Measurements from ENCODE around the gene KCNJ10.

The KCNJ10 gene

DNA sequence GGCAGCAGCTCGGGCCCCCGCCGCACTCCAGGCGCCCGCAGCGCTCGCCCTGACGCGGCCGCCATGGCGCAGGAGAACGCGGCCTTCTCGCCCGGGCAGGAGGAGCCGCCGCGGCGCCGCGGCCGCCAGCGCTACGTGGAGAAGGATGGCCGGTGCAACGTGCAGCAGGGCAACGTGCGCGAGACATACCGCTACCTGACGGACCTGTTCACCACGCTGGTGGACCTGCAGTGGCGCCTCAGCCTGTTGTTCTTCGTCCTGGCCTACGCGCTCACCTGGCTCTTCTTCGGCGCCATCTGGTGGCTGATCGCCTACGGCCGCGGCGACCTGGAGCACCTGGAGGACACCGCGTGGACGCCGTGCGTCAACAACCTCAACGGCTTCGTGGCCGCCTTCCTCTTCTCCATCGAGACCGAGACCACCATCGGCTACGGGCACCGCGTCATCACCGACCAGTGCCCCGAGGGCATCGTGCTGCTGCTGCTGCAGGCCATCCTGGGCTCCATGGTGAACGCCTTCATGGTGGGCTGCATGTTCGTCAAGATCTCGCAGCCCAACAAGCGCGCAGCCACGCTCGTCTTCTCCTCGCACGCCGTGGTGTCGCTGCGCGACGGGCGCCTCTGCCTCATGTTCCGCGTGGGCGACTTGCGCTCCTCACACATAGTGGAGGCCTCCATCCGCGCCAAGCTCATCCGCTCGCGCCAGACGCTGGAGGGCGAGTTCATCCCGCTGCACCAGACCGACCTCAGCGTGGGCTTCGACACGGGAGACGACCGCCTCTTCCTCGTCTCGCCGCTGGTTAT is 14.2 kb upstream of the KCNJ10 start:
- TF ChIP-seq GABPA (IDR thresholded peaks at IDR 0.05; ENCODE audit: low read depth): no peak
- TF ChIP-seq CTCF (IDR thresholded peaks at IDR 0.05; ENCODE audit: insufficient read depth, low read length): peak; percentile 48
- Histone ChIP-seq H3K4me3 (replicated peaks; ENCODE audit: insufficient read depth, low read length) (peak overlapping the region; percentile 36), H3K27me3 (ENCODE audit: insufficient read depth, poor library complexity, severe bottlenecking) (peaks cover 33% of the 10 kb centered on the region), H3K27ac (replicated peaks) (no peak overlapping the region)
- DNase-seq (ENCODE audit: low read depth in 1 of 2, low spot score in 1 of 2): peak; percentile 41 to 51

- no peak overlapping the region for H3K27ac ChIP-seq (replicated peaks)
- H3K27me3 ChIP-seq (ENCODE audit: insufficient read depth, poor library complexity, severe bottlenecking): peaks cover 33% of the 10 kb centered on the region
- no peak for DNase-seq (ENCODE audit: low read depth in 1 of 2, low spot score in 1 of 2)
- TF ChIP-seq, protein P1, sequence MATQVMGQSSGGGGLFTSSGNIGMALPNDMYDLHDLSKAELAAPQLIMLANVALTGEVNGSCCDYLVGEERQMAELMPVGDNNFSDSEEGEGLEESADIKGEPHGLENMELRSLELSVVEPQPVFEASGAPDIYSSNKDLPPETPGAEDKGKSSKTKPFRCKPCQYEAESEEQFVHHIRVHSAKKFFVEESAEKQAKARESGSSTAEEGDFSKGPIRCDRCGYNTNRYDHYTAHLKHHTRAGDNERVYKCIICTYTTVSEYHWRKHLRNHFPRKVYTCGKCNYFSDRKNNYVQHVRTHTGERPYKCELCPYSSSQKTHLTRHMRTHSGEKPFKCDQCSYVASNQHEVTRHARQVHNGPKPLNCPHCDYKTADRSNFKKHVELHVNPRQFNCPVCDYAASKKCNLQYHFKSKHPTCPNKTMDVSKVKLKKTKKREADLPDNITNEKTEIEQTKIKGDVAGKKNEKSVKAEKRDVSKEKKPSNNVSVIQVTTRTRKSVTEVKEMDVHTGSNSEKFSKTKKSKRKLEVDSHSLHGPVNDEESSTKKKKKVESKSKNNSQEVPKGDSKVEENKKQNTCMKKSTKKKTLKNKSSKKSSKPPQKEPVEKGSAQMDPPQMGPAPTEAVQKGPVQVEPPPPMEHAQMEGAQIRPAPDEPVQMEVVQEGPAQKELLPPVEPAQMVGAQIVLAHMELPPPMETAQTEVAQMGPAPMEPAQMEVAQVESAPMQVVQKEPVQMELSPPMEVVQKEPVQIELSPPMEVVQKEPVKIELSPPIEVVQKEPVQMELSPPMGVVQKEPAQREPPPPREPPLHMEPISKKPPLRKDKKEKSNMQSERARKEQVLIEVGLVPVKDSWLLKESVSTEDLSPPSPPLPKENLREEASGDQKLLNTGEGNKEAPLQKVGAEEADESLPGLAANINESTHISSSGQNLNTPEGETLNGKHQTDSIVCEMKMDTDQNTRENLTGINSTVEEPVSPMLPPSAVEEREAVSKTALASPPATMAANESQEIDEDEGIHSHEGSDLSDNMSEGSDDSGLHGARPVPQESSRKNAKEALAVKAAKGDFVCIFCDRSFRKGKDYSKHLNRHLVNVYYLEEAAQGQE (IDR thresholded peaks at IDR 0.05; ENCODE audit: insufficient replicate concordance, low read depth): no peak
- TF ChIP-seq CTCF (IDR thresholded peaks at IDR 0.05; ENCODE audit: insufficient read depth, low read length): no peak
- no peak for TF ChIP-seq GABPA (IDR thresholded peaks at IDR 0.05; ENCODE audit: low read depth)
- no peak for TF ChIP-seq POLR2AphosphoS5 (IDR thresholded peaks at IDR 0.05; ENCODE audit: low read depth)
- no peak for TF ChIP-seq SPI1 (IDR thresholded peaks at IDR 0.05; ENCODE audit: borderline replicate concordance, low read depth)
- no peak overlapping the region for H3K4me3 ChIP-seq (replicated peaks; ENCODE audit: insufficient read depth, low read length)
These were observed 13.0 kb upstream of the KCNJ10 start for GRCh38 chr1:160082926-160083325.

DNA sequence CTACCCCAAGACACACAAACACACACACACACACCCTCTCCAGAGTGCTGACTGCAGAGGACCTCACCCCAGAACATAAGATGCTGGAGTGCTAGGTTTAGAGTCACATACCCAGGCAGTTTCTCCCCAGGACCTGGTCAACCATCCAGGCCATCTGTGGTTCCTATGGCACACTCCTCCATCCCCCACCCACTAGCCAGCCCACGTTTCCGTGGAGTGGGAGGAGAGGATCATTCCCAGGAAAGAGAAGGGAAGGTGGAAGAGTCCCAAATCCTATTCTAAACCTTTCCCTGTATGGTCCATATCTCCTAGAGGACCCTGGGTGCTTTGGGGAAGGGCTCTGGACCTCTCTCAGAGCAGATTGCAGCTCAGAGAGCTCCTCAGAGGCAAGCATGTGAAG is 12.5 kb upstream of the KCNJ10 start:
- TF ChIP-seq GABPA (IDR thresholded peaks at IDR 0.05; ENCODE audit: low read depth): no peak
- no peak for TF ChIP-seq SPI1 (IDR thresholded peaks at IDR 0.05; ENCODE audit: borderline replicate concordance, low read depth)
- H3K27me3 ChIP-seq (ENCODE audit: insufficient read depth, poor library complexity, severe bottlenecking): peaks cover 33% of the 10 kb centered on the region
- H3K4me3 ChIP-seq (replicated peaks; ENCODE audit: insufficient read depth, low read length): no peak overlapping the region
- no peak overlapping the region for H3K27ac ChIP-seq (replicated peaks)
- DNase-seq (ENCODE audit: low read depth in 1 of 2, low spot score in 1 of 2): no peak

DNA sequence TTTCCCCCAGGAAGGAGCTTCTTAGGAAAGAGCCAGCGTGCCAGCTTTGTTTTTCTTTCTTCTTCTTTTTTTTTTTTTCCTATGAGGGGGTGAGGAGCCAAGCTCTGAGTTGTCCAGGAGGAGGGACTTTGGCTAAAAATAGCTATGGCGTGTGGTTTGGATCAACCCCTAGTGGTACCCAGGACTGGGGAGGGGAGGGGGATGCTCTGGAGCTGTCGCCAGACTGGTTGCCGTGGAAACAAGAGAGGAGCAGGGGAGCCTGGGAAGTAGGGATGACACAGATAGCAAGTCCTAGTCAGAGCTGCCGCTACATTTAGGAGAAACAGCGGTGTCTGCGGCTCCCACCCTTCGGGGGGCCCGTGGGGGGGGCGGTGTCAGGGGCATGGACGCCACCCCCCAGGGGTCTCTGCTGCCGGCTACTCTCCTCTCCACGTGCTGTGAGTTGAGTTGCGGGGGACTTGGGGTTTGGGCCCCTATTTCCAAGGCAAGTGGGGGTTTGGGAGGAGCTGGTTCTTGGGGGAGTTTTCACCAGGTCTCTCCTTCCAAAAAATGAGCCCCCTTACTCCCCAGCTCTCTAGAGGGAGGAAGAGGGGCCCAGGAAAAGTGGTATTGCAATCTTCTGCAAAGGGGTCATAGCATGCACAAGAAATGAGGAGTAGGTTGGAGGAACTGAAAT is 11.4 kb upstream of the KCNJ10 start, which contains the start of gene KCNJ9:
Gene KCNJ9 (plus strand): TSS at position 278 of the 676 bp plus-strand sequence. CDS start 2,493 bp downstream, outside the sequence.
- peaks cover 33% of the 10 kb centered on the region for H3K27me3 ChIP-seq (ENCODE audit: insufficient read depth, poor library complexity, severe bottlenecking)
- no peak for DNase-seq (ENCODE audit: low read depth in 1 of 2, low spot score in 1 of 2)
- no peak within 1 kb of the TSS for H3K4me3 ChIP-seq (replicated peaks; ENCODE audit: insufficient read depth, low read length)

More for the DNA sequence above, 11.4 kb upstream of the KCNJ10 start, which contains the start of gene KCNJ9:
- no peak for TF ChIP-seq SPI1 (IDR thresholded peaks at IDR 0.05; ENCODE audit: borderline replicate concordance, low read depth)
- TF ChIP-seq, protein P1 (IDR thresholded peaks at IDR 0.05; ENCODE audit: insufficient replicate concordance, low read depth): no peak
- no peak for TF ChIP-seq CTCF (IDR thresholded peaks at IDR 0.05; ENCODE audit: insufficient read depth, low read length)
- no peak for TF ChIP-seq POLR2AphosphoS5 (IDR thresholded peaks at IDR 0.05; ENCODE audit: low read depth)
- TF ChIP-seq GABPA (IDR thresholded peaks at IDR 0.05; ENCODE audit: low read depth): no peak
- H3K27ac ChIP-seq (replicated peaks): no peak within 1 kb of the TSS
